HCT116 (cell line): ENCODE data around the gene DNAH10.

Source experiments
- EZH2 ChIP-seq: fragments of 200-600 bp; sonication (generic); IDR thresholded peaks from 2 replicates; pipeline ENCODE4 v1.6.1; 2017; ENCODE audit warnings: antibody characterized with exemption, mixed run types
- EZH2phosphoT487 ChIP-seq: fragments of 200-600 bp; IDR thresholded peaks from 2 replicates; pipeline ENCODE4 v1.6.1; 2018; ENCODE audit warnings: antibody characterized with exemption, borderline replicate concordance
- FOSL1 ChIP-seq: IDR thresholded peaks from 2 replicates; pipeline ENCODE4 v1.6.1; 2012; ENCODE audit warnings: low read depth
- POLR2A ChIP-seq: IDR thresholded peaks from 2 replicates; pipeline ENCODE4 v1.7.0; 2011; ENCODE audit warnings: borderline replicate concordance; ENCODE audit not compliant: insufficient read depth, insufficient read length; ENCODE audit errors: extremely low read depth
- POLR2AphosphoS5 ChIP-seq: IDR thresholded peaks from 2 replicates; pipeline ENCODE4 v1.6.1; 2011; ENCODE audit warnings: mild to moderate bottlenecking, low read depth, low read length, moderate library complexity
- SIN3A ChIP-seq: IDR thresholded peaks from 2 replicates; pipeline ENCODE4 v1.6.1; 2012; ENCODE audit warnings: low read depth
- TF ChIP-seq, protein P1 (sequence below), 3 experiments: fragments of 200-600 bp in 1 of 3; sonication (generic) in 1 of 3; IDR thresholded peaks in 2 of 3; conservative IDR thresholded peaks in 1 of 3; 2 replicates each; pipeline ENCODE4 v1.5.1; 2012 to 2017; ENCODE audit warnings: low read depth in 2 of 3, low read length in 2 of 3, antibody characterized with exemption in 1 of 3, borderline replicate concordance in 1 of 3, control low read depth in 1 of 3, mild to moderate bottlenecking in 1 of 3, mixed read lengths in 1 of 3, mixed run types in 1 of 3, moderate library complexity in 1 of 3; ENCODE audit not compliant: insufficient read depth in 1 of 3

DNA sequence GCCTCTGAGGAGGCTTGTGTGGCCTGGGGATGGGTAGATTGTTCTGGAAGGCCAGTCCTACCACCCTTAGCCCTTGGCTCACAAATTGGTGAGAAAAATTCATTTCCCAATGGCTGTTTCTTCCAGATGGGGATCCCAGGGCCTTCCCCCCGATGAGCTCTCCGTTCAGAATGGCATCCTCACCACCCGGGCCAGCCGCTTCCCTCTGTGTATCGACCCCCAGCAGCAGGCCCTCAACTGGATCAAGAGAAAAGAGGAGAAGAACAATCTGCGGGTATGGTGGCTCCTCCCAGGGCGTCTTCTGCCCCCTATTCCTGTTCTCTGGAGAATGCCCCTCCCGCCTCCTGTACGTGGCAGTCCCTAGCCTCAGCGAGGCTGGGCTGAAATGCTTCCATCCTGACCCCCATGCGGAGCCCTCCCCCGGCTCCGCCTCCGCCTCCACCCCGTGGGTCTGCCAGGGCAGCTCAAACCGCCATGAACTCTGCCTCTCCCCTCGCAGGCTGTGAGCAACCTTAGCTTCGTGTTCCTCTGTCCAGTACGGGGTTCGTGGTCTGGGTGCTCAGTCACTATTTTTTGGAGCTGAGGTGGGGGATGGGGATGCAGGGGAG is 152.7 kb downstream of the DNAH10 start:
- TF ChIP-seq POLR2AphosphoS5 (no peak), POLR2A (no peak), EZH2 (no peak), SIN3A (no peak), FOSL1 (no peak), EZH2phosphoT487 (no peak)
- TF ChIP-seq, protein P1, sequence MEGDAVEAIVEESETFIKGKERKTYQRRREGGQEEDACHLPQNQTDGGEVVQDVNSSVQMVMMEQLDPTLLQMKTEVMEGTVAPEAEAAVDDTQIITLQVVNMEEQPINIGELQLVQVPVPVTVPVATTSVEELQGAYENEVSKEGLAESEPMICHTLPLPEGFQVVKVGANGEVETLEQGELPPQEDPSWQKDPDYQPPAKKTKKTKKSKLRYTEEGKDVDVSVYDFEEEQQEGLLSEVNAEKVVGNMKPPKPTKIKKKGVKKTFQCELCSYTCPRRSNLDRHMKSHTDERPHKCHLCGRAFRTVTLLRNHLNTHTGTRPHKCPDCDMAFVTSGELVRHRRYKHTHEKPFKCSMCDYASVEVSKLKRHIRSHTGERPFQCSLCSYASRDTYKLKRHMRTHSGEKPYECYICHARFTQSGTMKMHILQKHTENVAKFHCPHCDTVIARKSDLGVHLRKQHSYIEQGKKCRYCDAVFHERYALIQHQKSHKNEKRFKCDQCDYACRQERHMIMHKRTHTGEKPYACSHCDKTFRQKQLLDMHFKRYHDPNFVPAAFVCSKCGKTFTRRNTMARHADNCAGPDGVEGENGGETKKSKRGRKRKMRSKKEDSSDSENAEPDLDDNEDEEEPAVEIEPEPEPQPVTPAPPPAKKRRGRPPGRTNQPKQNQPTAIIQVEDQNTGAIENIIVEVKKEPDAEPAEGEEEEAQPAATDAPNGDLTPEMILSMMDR (IDR thresholded peaks at IDR 0.05 in 2 of 3, conservative IDR thresholded peaks at IDR 0.05 in 1 of 3; ENCODE audit: borderline replicate concordance in 1 of 3, insufficient read depth in 1 of 3, low read depth in 2 of 3, low read length in 2 of 3), result no peak
